Activated naive CD4-positive, alpha-beta T cell (primary cell): Measurements from ENCODE around the gene INPP5F.
A peak's percentile ranks its signal among the peaks of the same experiment; 100 is the strongest.

Source experiments
- DNase-seq, 4 experiments: peaks; one replicate each; lab custom pipeline; 2025; lab: John Stamatoyannopoulos, UW

INPP5F gene, protein sequence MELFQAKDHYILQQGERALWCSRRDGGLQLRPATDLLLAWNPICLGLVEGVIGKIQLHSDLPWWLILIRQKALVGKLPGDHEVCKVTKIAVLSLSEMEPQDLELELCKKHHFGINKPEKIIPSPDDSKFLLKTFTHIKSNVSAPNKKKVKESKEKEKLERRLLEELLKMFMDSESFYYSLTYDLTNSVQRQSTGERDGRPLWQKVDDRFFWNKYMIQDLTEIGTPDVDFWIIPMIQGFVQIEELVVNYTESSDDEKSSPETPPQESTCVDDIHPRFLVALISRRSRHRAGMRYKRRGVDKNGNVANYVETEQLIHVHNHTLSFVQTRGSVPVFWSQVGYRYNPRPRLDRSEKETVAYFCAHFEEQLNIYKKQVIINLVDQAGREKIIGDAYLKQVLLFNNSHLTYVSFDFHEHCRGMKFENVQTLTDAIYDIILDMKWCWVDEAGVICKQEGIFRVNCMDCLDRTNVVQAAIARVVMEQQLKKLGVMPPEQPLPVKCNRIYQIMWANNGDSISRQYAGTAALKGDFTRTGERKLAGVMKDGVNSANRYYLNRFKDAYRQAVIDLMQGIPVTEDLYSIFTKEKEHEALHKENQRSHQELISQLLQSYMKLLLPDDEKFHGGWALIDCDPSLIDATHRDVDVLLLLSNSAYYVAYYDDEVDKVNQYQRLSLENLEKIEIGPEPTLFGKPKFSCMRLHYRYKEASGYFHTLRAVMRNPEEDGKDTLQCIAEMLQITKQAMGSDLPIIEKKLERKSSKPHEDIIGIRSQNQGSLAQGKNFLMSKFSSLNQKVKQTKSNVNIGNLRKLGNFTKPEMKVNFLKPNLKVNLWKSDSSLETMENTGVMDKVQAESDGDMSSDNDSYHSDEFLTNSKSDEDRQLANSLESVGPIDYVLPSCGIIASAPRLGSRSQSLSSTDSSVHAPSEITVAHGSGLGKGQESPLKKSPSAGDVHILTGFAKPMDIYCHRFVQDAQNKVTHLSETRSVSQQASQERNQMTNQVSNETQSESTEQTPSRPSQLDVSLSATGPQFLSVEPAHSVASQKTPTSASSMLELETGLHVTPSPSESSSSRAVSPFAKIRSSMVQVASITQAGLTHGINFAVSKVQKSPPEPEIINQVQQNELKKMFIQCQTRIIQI

DNA sequence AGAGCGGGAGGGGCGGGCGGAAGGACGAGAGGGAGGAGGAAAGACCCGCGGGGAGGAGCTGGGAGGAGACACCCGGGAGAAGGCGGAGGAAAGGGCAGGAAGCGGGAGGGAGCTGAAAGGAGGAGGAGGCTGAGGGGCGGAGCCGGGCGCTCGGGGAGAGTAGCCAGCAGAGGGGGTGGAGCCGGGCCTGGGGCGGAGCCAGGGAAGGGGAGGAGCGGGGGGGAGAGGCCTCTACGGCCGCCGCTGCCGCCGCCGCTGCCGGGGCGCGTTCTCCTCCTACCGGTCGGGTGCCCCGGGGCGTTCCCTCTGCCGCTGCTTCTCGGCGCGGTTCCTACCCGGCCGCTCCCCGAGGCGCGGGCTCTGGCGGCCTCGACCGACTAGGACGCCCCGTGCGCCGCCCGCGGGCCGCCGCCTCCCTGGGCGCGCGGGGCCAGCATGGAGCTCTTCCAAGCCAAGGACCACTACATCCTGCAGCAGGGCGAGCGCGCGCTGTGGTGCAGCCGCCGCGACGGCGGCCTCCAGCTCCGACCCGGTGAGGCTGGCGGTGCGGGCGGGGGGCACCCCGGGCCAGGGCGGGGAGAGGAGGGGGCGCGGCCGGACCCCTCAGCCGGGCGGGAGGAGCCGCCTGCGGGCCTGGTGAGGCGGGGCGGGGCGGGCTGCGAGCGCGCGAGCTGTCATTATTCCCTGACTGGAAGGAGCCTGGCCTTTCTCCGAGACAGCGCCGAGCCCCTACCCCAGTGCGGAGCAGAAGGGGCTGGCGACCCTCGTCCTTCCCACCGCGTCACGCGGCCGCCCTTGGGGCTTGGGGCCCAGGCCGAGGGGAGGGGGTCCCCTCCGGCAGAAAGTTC is at the start of gene INPP5F:
Gene INPP5F, plus strand, starts transcription at position 223 of the 848 bp plus-strand sequence. Its CDS starts 213 bp downstream, at position 436.
- peak; percentile 89 to 98 (median 95) for DNase-seq

DNA sequence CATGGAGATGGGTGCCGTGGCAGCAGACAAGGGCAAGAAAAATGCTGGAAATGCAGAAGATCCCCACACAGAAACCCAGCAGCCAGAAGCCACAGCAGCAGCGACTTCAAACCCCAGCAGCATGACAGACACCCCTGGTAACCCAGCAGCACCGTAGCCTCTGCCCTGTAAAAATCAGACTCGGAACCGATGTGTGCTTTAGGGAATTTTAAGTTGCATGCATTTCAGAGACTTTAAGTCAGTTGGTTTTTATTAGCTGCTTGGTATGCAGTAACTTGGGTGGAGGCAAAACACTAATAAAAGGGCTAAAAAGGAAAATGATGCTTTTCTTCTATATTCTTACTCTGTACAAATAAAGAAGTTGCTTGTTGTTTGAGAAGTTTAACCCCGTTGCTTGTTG is 48.7 kb upstream of the INPP5F start:
- no peak for DNase-seq

DNA sequence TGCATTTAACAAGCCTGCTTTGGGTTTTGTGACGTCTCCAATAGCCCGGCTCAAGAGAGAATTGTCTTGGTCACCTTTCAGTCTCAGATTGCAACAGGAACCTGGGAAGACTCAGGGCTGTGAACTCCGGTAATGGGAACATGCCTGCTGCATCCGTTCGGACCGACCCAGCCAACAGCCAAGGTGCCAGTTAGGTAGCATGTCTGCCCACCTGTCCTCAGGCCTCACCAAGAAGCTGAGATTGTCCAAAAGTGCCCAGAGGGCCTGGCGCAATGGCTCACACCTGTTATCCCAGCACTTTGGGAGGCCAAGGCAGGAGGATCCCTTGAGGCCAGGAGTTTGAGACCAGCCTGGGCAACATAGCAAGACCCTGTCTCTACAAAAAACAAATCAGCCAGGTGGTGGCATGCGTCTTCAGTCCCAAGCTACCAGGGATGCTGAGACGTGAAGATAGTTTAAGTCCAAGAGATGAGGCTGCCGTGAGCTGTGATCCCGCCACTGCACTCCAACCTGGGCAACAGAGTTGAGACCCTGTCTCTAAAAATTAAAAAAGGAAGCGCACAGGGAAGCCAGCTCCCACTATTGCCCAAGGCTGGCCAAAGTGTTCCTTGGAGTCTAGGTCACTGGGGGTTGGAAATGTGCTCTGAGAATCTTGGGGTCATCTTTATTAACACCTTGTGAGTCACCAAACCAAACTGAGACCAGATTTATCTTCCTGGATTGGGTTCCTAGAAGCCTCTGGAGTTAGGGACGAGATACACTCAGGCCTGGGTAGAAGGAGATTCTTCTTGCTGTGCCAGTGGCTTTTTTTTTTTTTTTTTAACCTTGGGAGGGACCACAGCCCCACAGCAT is 47.7 kb upstream of the INPP5F start:
- no peak for DNase-seq

DNA sequence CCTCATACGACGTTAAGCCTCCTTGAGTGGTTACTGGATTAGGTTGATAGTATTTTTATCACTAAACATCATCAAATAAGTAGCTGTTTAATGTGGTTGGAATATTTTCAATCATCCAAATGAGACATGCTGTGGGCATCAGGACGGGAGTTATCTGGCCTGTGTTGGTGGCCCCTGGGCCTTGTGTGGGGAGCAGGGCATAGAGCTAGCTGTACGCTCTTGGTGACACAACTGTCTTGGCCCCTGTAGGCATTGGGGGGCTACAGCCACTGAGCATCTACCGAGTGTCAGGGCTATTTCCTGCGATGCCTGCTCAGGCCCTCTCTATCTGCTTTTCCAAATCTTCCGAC is 46.4 kb upstream of the INPP5F start:
- no peak for DNase-seq

DNA sequence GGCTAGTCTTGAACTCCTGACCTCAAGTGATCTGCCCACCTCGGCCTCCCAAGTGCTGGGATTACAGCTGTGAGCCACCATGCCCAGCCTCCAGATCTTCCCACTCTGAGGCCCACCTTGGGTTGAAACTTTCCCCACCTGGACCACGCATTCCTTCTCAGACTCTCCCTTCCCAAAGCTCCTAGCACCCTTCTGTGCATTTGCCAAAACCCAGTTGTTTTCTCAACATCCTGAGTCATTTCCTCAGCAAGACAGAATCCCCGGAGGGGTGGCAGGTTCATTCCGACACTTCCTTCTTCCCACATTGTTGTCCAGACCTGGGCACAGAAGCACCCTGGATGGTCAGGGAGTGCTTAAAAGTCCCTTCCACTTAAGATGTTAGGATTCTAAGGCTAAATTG is 45.8 kb upstream of the INPP5F start:
- DNase-seq, result no peak

DNA sequence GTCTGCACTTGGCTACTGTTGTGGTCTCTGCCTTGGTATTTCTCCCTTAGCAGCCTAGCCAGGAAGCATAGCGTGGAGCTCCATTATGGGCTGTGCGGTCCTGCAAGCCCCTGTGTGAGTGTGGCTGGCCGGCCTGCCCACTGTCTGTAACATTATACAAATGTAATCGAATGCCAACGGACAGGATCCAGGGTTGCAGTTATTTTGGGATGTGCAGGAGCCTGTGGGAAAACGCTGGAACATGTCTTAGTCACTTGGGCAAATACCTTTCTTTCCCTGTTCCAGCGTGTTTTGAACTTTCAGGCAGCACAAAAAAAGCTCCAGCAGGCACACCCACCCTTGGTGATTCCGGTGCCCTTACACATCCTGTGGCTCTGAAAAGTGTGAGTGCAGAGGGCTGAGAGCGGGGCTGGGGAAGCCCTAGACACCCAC is 45.2 kb upstream of the INPP5F start:
- DNase-seq, result no peak

DNA sequence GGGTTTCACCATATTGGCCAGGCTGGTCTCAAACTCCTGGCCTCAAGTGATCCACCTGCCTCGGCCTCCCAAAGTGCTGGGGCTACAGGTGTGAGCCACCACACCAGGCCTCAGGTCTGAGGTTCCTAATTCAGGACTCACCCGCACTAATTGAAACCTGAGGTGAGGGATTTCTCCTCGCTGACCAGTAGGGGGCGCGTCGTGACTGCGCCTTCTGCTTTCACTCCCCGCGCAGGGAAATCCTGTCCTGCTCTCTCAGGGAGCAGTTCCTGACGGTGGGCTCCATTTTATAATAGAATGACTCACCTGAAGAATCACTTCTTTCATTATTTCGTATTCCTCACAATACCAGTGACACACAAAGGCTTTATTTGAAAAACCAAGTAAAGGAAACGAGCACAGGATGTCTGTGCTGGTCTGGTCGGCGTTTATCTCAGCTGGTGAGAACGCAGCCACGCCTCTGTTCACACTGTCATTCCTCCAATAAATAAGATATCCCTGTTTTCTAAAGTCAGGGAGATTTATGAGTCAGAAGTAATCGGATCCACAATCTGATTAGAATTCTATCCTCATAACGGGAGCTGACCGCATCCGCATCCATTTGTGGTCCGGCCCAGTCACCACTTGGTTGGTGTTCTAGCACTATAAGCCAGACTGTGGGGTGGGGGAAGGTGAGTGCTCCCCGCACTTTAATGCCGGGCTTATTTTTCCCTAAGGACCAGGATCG is 39.2 kb upstream of the INPP5F start:
- peak; percentile 45 to 72 (median 70) for DNase-seq

DNA sequence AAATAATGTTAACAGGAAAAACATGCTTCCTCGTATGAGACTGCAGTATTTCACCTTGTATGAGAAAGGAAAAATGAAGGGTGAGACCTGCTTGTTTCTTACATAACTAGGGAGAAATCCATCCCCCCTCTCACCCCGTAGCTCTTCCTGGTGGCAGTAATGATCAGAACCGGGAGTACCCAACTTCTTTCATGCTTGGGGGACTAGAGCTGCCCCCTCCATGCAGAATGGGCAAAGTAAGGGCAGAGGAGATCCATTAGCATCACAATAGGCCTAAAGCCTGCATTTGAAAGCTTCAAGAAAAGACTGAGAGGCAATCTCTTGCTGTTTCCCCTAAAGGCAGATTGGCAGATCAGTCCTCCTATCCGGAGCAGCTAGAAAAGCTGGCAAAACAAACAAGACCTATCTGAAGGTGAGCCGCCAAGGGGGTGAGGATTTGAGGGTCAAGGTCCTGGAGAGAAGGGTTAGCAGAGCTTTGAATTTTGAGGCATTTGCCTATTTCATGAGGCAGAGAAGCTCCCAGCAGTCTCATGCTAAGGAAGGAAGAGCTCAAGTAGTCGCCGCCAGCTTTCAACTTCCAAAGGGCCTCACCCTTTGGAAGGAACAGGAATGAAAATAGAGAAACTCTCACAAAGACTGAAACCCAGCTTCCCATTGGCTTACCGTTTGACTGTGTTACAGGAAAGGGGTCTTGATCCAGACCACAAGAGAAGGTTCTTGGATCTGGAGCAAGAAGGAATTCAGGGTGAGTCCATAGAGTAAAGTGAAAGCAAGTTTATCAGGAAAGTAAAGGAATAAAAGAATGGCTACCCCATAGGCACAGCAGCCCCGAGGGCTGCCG is 38.4 kb upstream of the INPP5F start:
- no peak for DNase-seq

DNA sequence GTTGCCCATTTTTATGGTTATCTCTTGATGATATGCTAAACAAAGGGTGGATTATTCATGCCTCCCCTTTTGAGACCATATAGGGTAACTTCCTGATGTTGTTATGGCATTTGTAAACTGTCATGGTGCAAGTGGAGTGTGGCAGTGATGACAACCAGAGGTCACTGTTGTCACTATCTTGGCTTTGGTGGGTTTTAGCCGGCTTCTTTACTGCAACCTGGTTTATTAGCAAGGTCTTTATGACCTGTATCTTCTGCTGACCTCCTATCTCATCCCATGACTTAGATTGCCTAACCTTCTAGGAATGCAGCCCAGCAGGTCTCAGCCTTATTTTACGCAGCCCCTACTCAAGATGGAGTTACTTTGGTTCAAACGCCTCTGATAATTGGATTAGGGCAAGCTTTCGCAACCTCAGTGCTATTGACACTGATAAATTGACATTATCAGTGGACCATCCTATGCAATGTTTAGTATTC is 37.8 kb upstream of the INPP5F start:
- no peak for DNase-seq

DNA sequence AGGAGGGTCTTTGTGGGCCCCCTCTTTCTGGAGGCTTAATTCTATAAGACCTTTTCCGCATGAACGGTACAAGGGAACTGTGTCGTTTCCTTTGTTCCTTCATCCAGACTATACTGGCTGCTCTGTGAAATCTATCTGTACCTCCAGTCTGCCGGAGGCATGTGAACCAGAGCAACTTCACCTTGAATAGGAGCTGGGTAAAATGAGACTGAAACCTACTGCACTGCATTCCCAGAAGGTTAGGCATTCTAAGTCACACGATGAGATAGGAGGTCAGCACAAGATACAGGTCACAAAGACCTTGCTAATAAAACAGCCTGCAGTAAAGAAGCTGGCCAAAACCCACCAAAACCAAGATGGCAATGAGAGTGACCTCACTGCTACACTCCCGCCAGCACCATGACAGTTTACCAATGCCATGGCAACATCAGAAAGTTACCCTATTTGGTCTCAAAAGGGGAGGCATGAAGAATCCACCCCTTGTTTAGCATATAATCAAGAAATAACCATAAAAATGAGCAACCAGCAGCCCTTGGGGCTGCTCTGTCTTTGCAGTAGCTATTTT is 36.8 kb upstream of the INPP5F start:
- DNase-seq, result no peak

DNA sequence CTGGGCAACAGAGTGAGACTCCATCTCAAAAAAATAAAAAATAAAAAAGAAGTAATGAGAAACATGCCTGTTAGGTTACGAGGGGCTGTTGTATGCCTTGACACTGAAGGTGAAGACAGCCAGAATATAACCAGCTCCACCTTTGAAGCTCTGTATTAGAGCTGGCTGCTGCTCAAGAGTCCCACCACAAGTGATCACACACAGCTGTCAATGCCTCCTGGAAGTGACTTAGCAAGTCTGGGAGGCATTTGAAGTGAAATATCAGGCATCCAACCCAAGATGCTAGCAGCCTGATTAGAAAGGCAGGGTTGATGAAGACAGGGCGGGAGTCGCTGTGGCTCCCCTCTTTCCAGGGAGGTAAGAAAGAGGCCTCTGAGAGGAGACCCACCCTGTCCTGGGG is 34.1 kb upstream of the INPP5F start:
- no peak for DNase-seq

DNA sequence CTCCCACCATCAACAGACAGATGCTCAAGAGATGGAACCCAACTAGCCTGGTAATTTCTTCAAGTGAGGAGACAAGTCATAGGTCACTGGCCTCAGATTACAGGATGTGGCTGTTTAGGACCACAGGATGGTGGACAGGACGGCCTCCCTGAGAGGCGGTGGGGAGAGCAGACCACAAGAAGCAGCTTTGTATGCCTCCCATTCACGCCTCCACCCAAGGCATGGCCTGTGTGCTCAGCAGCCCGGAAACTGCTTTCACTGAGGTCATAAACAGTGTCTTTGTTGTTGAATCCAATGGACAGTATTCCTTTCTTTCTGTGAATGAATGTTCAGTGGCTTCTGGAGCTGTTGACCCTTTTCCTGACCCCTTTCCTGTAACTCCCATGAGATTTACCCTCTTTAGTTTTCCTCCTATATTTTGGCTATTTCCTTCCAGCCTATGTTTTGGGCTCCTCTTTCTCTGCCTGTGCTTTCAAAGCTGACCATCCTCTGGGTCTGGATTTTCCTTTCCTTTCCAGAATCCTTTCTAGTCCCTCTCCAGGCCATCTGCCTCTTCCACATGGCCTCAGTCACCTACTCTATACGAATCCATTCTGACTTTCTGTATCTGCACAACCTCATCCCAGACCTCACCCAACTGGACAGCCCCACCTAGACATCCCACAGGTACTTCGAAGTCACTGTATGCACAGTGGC is 32.4 kb upstream of the INPP5F start:
- no peak for DNase-seq

DNA sequence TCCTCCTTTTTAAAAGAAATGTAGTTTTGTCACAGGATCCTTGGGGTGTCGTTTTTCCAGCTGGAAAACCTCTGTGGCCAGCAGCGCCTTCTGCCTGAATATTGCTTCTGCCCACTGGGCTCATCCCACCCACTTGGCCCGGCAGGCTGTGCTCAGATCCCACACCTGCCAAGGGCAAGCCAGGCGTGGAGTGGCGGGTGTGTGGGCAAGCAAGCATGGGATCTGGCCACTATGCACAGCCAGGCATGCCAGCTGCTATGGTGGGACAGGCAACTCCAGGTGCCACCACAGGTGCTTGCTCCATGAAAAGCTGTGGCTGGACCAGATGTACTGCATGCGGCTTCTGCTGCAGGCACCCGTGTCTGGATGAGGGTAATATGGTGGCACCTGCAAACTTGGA is 31.2 kb upstream of the INPP5F start:
- DNase-seq, result no peak

DNA sequence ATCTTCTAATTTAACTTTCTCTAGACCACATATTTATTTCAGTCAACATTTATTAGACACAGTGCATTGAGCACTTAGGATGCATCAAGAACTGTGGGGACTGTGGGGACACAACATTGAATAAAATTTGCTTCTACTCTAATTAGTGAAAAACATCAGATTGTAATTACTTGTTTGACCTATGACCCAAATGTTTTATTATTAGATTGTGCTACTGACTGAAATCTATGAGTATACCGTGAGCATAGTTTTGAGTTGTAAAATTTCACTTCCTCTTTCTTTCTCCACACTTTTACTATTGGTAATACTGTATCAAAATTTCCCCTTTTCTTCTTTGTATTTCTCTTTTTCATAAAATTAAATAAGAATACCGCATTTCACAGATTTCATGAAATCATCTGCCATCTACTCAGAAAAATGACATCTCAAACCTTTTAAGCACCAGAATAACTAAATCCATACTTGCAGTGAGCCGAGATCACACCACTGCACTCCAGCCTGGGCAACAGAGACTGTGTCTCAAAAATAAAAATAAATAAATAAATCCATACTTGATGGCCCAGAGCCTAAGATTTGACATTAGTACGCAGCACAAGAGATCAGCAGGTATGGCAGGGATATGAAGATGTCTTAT is 25.4 kb upstream of the INPP5F start:
- DNase-seq, result no peak

DNA sequence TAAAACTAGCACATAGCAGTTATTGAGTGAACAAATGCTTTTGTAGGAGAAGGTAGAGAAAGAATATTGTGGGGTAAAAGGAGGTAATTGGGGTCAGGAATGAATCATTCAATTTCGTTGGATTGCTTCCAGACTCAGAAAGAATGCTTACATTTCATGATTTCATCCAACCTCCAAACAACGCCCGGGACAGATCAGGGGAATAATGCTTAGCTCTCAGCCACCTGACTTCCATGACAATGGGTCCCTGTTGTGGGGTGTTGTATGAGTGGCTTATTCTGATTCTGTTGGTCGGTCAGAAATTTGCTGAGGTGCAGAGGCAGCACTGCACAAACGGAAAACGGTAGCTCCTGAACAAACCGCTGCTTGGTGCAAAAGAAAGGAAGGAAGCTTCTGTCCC is 24.0 kb upstream of the INPP5F start:
- DNase-seq, result no peak

DNA sequence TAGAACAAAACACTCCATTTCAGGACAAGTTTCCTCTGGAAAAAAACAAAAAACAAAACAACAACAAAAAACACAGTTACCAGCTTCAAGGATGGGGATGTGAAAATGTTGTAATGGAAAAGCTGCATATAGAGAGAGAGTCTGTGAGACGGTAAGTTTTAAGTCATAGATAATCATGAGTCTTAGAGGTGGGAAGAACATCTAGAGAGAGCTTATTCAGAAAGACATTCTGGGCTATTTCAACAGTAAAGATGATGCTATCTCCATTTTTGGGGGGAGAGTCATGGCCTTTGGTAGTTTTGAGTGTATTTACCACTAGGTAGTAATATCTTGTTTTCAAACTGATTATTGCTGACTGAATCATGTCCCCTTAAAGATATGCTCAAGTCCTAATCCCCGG is 23.3 kb upstream of the INPP5F start:
- no peak for DNase-seq

DNA sequence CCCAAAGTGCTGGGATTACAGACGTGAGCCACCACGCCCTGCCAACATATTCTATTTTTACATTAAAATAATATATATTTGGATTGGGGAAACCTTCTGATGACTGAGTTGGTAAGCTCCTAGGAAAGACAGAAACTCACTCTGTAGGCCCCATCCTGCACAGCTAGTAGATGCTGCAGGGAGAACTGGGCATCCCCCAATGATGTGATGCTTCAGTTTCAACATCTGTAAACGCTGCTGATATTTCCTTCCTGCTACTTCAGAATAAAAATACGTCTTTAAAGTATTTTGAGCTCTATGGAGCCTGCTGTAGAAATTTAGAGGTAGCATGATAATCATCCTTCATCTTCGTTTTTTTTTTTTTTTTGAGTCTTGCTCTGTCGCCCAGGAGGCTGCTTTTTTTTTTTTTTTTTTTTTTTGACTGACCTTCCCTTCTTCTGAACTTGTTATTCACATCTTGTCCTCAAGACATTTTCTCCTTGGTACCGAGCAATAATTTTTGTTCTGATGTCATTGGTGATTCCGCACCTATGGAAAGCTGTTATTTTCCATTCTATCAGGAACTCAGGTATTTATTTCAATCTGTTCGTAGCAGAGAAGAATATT is 21.8 kb upstream of the INPP5F start:
- no peak for DNase-seq
